Cardiac fibroblast (primary cell): Measurements from ENCODE around the gene ASCC1.

Experiments used
- DNase-seq, 2 donors: peaks; one replicate each; pipeline versions ENCODE4 v3.0.0 to v3.0.0-alpha.2; 2010; ENCODE audit warnings: low read depth in 2 of 2
- H3K4me3 ChIP-seq, 2 donors: replicated peaks in 1 of 2; 1 replicate in 1 of 2; 2 replicates in 1 of 2; pipeline ENCODE4 v1.5.1; 2011; ENCODE audit warnings: low read depth in 2 of 2, low read length in 2 of 2, mild to moderate bottlenecking in 2 of 2, moderate library complexity in 1 of 2
- CTCF ChIP-seq: IDR thresholded peaks from one replicate; pipeline ENCODE4 v1.5.1; 2011; ENCODE audit warnings: low read depth, mild to moderate bottlenecking, low read length, inconsistent platforms

ASCC1 gene

DNA sequence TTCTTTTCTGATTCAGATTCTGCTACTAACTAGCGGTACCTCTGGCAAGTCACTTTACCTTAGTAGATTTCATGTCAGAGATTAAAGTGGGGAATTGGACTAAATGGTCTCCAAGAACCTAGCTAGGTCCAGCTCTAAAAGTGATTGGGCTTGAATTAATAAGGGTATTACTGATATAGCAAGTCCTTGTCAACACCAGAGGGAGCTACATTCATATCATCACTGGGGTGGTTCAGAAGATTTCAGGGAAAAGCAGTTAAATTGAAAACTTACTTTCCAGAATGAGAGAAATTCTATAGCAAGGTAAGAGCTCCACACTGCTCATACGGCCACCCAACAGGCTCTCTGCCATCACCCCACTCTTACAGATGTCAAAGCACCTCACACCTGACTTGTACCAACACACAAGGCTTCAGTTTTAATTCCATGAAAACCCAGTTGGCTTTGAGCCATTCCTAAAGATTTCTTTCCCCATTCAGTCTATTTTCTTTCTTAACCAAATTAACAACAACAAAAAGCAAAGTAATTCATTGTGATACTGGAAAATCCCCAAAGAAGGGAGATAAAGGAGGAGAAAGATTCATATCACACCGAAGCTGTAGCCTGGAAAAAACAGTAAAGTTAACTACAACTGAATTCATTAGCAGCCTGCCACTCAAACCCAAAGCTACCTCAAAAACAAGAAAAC, 89.7 kb downstream of the ASCC1 start:
- no peak overlapping the region for H3K4me3 ChIP-seq

DNA sequence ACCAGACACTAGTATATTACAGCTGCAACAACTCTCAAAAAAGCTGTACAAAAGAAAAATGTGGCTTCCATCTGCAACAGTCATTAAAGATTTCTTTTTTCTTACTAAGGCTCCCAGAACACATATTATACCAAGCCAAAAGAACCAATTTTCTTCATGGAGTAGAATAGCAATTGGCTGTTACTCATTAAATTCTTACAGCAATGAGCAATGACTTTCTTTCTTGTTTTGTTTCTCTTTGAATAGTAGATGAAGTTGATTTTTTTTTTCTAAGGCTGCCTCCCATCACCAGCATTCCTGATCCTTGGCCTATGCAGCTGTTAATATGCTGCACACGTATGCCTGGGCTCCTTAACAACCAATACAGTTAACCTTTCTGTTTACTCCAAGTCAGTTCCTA, 91.1 kb downstream of the ASCC1 start:
- no peak overlapping the region for H3K4me3 ChIP-seq
- TF ChIP-seq CTCF: no peak
- DNase-seq: peak; percentile 44 to 66

More for the DNA sequence above, 89.7 kb downstream of the ASCC1 start:
- DNase-seq: peak; percentile 79 to 82
- TF ChIP-seq CTCF: peak; percentile 53

DNA sequence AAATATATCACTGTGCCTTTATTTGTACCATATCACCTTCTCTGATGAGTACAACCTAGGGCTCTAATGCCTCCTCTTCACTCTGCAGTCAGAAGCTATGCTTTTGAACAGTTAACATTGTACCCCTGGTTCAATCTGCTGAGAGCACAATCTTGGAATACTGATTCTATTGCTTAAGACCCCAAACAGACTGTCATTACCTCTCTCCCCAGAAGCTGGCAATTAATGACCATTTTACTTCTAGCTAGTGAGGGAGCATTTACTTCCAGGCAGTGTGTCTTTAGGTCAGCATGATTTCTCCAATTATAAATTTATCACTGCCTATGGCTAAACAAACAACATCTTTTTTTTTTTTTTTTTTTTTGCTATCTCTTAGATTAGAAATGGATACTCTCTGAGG, 91.7 kb downstream of the ASCC1 start:
- no peak for TF ChIP-seq CTCF
- no peak overlapping the region for H3K4me3 ChIP-seq
- no peak for DNase-seq

DNA sequence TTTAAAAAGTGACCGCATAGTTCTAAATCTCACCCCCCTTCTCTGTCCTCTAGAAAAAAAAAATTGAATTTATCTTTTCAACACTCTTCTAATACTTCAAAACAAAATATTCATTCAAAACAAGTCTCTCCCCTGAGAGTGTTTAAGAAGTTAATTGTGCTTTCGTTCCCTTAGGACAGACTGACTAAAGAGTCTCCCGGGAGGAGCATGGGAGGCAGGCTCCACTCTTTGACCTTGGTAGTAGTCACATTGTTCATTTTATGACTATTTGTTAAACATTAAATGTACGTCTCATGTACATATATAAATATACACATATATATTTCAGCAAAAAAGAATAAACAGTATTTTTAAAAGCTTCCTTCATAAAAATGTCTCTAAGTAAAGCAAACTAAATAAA, 92.5 kb downstream of the ASCC1 start:
- no peak overlapping the region for H3K4me3 ChIP-seq
- TF ChIP-seq CTCF: no peak
- DNase-seq: peak in 1 of 2 donors; percentile 42

- H3K4me3 ChIP-seq: no peak overlapping the region
- no peak for TF ChIP-seq CTCF
- no peak for DNase-seq
Observed at GRCh38 chr10:72122221-72122620, 93.9 kb downstream of the ASCC1 start.

GRCh38 chr10:72121389-72121788, 94.7 kb downstream of the ASCC1 start:
- TF ChIP-seq CTCF: no peak
- H3K4me3 ChIP-seq: no peak overlapping the region
- DNase-seq: no peak

DNA sequence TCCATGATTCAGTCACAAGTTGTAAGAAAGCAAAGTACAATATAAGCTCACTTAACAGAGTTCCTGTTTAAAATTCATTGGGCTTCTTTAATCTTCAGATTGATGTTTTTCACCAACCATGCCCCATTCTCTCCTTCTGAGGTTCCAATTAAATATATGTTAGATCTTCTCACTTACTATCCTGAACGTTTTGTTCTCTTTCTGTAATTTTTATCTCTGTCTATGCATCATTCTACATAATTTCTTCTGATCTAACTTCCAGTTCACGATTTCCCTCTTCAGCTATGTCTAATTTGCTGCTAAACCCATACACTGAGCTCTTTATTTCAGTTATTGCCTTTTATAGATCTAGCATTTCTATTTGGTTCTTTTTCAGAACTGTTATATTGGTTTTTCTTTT, 99.7 kb downstream of the ASCC1 start:
- no peak for DNase-seq
- no peak overlapping the region for H3K4me3 ChIP-seq
- TF ChIP-seq CTCF: no peak
